Measurements from ENCODE around the gene STOX2.

GRCh38 chr4:184014301-184014700 is 109.2 kb downstream of the STOX2 start:
- TF ChIP-seq CTCF (IDR thresholded peaks at IDR 0.05; ENCODE audit: insufficient read depth, low read depth, low read length) = no peak
- no peak for TF ChIP-seq EZH2 (IDR thresholded peaks at IDR 0.05; ENCODE audit: insufficient read depth, low read length)
